ENCODE measurements around the gene SEMA7A.

DNA sequence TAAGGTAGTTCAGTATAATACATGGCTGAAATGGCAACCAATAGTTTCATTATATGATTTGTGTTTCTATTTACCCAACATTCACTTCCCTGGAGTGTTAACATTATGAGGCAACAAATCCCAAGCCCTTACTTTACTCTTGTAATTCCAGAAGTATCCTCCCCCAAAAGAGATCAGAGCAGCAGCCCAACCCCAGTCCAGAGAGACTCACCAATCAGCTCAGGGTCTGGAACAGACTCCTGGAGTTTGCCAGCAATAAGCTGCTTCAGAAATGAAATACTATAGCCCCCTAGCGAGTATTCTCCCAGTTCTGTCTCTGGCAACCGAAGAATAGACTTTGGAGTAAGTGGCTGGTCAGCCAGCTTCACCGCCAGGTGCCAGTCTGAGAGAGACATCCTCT is 24.7 kb upstream of the SEMA7A start:
- TF ChIP-seq CTCF (IDR thresholded peaks at IDR 0.05; ENCODE audit: low read length) (no peak), EZH2 (optimal IDR thresholded peaks at IDR 0.05; ENCODE audit: low read depth, low read length) (no peak)
